GM19455 (cell line): Measurements from ENCODE around the gene RBM14.
A peak's percentile ranks its signal among the peaks of the same experiment; 100 is the strongest.
"Not testable (repeated sequence)": the region's sequence is repeated elsewhere in the genome, so short reads cannot be mapped to it uniquely, and the experiment has no call there.

ENCODE experiments used
- ATAC-seq: cut with Tn5 transposase; IDR thresholded peaks from one replicate; pipeline ENCODE4 v1.9.1; 2021; ENCODE audit not compliant: unreplicated experiment

RBM14 gene

GRCh38 chr11:66631883-66632282 is 15.5 kb downstream of the RBM14 start:
- ATAC-seq, result no peak

DNA sequence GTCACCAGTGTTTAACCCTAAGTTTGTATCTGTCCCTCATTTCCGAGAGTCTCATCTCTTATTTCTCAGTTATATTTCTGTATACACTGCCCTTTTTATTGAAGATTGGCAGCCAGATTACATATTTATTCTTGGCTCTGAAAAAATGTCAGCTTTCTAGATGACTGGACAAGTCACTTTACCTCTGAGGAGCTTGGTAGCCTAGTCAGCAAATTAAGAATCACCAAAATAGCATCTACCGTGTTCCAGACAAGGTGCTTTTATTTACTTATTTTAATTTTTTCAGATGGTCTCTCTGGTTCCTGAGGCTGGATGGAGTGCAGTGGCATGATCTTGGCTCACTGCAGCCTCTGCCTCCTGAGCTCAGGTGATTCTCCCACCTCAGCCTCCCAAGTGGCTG is 16.5 kb downstream of the RBM14 start:
- no peak for ATAC-seq

DNA sequence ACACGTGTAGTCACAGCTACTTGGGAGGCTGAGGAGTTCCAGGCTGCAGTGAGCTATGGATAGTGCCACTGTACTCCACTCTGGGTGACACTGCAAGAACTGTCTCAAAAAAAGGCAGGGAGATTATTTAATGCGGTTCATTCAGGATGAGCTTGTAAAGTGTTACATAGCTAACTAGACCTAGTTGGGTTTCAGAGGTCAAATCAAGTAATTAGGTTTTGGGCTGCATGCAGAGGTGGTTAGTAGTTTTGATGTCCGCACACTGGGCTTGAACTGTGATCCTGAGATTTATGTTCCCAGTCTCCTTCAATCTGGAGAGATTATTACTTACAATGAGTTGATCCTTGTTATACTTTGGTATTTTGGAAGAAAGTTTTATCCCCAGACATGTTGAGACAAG is 20.0 kb downstream of the RBM14 start:
- ATAC-seq, result no peak

GRCh38 chr11:66637557-66638176 is 21.2 kb downstream of the RBM14 start:
- no peak for ATAC-seq

- peak; percentile 98 for ATAC-seq
Observed at GRCh38 chr11:66638177-66639065, 22.0 kb downstream of the RBM14 start, which contains the start of gene RBM4. TSS of gene RBM4 (plus strand) at chr11:66638703. CDS start at chr11:66639712, 1,009 bp downstream.

- no peak for ATAC-seq
Observed at GRCh38 chr11:66639066-66639813, 22.8 kb downstream of the RBM14 start.

DNA sequence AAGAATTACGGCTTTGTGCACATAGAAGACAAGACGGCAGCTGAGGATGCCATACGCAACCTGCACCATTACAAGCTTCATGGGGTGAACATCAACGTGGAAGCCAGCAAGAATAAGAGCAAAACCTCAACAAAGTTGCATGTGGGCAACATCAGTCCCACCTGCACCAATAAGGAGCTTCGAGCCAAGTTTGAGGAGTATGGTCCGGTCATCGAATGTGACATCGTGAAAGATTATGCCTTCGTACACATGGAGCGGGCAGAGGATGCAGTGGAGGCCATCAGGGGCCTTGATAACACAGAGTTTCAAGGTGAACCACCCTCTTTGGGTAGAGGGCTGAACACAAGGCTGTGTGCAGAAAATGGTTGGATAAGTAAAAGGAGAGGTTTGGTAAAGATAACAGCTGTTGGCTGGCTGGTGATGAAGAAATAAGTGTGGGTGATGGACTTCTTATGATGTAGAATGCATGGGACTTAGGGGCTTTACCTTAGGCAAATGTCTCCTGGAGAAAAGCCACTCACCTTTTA is 23.4 kb downstream of the RBM14 start:
- not testable (repeated sequence) for ATAC-seq

DNA sequence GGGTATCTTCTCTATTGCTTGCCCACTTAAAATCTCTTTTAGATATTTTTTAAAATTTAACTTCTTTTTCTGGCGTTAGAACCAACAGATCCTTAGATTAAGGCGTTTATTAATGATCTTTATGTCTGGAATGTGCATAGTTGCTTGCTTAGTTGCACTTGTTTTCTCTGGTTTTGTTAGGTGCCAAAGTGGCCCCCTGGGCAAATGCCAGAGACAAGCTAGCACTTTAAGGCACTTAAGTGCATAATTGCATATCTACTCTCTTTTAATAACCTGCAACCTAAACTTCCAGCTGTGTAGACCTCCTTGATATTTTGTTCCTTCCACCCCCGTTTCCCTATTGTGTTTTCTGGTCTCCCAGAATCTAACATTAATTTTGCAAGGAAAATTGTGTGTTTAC is 25.4 kb downstream of the RBM14 start:
- no peak for ATAC-seq

- ATAC-seq, result no peak
Observed at GRCh38 chr11:66643745-66644437, 27.5 kb downstream of the RBM14 start.

DNA sequence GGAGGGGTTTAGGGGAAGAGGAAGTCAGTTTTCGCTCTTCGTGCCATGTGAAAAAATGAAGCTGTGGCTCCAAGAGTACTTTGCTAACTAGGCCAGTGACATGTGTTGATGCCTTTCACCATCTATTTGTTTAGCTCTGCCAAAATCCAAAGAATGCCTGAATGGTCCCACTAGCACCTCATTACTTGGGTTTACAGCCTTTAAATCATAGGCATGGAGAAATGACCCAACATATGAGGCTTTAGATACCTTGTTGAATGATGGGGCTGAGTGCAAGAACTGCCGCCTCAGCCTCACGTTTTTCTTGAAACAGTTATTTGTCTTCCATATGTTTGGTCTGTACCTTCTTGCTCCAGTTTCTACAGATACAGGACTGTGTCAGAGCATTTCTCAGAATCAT is 30.4 kb downstream of the RBM14 start:
- no peak for ATAC-seq

DNA sequence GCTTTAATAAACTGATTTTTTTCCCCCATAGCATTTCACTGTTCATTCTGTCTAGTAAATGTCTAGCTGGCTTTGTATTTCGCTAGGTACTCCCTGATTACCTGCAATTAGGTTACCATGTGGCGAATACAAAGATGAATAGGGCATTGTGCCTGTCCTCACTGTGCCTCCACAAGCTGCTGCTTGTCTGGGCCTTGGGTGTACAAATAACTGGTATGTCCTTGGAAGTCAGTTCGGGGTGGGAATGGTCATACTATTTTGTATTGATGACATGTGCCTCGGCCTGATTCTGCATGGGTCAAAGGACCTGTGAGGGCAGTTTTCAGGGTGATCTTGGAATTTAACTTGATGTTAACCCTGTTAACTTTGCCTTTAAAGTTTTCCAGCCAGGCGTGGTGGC is 33.5 kb downstream of the RBM14 start:
- no peak for ATAC-seq

DNA sequence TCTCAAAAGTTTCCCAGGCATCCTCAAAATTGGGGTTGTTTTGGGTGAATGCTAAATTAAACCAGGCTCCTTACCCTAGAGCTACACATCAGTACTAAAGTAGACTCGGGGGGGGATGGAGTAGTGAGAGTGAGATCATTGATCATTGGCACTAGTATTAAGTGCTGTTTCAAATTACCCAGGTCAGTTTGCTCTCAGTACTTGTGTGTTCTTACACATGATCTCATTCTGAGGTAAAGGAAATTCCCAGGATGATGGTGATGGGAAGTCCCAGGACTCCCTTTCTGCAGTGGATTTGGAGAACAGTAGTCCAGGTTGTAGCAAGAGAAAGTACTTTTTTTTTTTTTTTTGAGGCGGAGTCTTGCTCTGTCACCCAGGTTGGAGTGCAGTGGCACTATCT is 34.6 kb downstream of the RBM14 start:
- ATAC-seq, result no peak

GRCh38 chr11:66652651-66653050 is 36.2 kb downstream of the RBM14 start:
- ATAC-seq, result no peak

DNA sequence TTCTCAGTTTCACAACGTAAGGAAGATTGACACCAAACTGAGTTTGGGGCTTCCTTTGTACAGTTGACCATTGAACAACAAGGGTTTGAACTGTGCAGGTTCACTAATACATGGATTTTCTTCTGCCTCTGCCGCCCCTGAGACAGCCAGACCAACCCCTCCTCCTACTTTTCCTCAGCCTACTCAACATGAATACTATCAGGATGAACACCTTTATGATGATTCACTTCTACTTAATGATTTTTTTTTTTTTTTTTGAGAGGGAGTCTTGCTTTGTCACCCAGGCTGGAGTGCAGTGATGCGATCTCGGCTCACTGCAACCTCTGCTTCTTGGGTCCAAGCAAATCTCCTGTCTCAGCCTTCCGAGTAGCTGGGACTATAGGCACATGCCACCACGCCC is 36.7 kb downstream of the RBM14 start:
- no peak for ATAC-seq

DNA sequence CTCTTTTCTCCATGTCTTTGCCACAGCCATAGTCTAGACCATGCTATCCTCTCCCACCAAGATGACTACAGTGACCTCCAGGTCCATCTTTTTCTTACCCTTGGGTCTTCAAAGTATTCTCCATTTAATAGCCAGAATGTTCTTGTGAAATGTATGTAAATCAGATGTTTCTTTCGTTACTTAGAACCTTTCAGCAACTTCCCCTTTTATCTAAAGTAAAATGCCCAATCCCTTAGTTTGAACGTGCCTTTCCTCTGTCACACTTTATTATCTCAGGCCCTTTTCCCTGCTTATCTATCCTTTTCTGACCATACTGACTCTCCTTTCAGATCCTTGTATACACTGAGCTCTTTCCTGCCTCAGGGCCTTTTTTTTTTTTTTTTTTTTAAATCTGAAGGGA is 43.3 kb downstream of the RBM14 start:
- no peak for ATAC-seq

- no peak for ATAC-seq
Observed at GRCh38 chr11:66663741-66664296, 47.4 kb downstream of the RBM14 start.

GRCh38 chr11:66665369-66665768 is 48.9 kb downstream of the RBM14 start:
- ATAC-seq, result no peak

- ATAC-seq, result no peak
Observed at GRCh38 chr11:66670816-66671215, 54.4 kb downstream of the RBM14 start.

DNA sequence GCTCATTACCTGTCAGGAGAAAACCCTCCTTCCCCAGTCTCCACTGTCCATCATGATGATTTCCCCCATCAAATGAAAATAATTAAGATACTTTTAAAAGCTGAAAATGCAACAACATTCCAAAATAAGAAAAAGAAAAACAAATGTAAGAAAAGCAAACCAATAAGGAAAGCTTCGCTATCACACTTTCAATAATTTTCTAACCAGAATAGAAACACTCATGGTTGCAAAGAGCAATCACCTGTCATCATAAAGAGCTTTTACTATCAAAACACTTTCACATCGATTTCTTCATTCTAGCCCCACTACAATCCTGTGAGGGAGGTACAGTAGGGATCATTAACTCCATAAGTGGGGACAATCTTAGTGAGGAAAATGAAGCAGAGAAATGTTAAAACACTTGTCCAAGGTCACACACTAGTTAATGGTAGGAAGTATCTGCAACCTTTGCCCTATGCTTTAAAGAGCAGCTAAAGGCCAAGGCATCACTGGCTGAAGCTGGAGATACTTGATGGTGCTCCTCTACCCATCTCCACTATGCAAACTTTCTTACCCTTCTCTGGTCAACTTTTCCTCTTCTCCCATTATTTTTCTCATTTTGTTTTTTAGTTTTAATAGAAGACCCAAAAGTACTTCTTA is 58.7 kb downstream of the RBM14 start:
- no peak for ATAC-seq

- no peak for ATAC-seq
Observed at GRCh38 chr11:66676282-66676919, 60.0 kb downstream of the RBM14 start.
